K562 (cell line): ENCODE data around the gene BAG2. TPM values are rescaled to one million over a fixed set of nuclear protein-coding genes. Genes with fewer than 3 reads are reported as not detected.

Source experiments
- ATAC-seq: fragments of 200-7000 bp; cut with Tn5 transposase; 3 replicates; pipeline ENCODE4 v1.9.1; 2020; ENCODE audit warnings: moderate library complexity
- BruUV-seq: library from RNA; stranded (reverse); fragments of 400-500 nt; replicated peaks from 2 replicates; lab custom pipeline; 2021; lab: Mats Ljungman, UMichigan
- CTCF ChIA-PET: fragments of 300-600 bp; formaldehyde crosslinking; extraction: SDS; loops from one replicate; lab custom pipeline; 2021; ENCODE audit warnings: low intra/inter-chr PET ratio; lab: Yijun Ruan, JAX
- POLR2A ChIA-PET: fragments of 300-600, 350-650 bp; sonication (Branson Sonifier 250); formaldehyde crosslinking; extraction: SDS; loops from one replicate; lab custom pipeline; 2021; ENCODE audit warnings: antibody characterized with exemption, inconsistent platforms; lab: Yijun Ruan, JAX
- DNase-seq, 4 experiments: peaks; one replicate each; pipeline versions ENCODE4 v3.0.0 to v3.0.0-alpha.2; 2011 to 2018; ENCODE audit warnings: low spot score in 3 of 4, mixed read lengths in 3 of 4; ENCODE audit errors: extremely low read depth in 1 of 4
- FAIRE-seq: peaks from 2 replicates; lab custom pipeline; 2011; peaks lifted over from hg19 to GRCh38; lab: Jason Lieb, UNC
- H2AFZ ChIP-seq: 2 replicates; pipeline ENCODE4 v1.6.0; 2011; ENCODE audit warnings: low read depth, low read length, control low read depth, inconsistent platforms
- H3K27ac ChIP-seq: fragments of 200-600 bp; 3 replicates; pipeline ENCODE4 v1.8.0; 2011; ENCODE audit warnings: low read depth, mild to moderate bottlenecking, control low read depth, inconsistent platforms, low read length, moderate library complexity, mixed read lengths; ENCODE audit errors: extremely low read depth
- H3K27me3 ChIP-seq, 2 experiments: fragments of 300-600 bp in 1 of 2; 2 replicates in 1 of 2; 3 replicates in 1 of 2; pipeline versions ENCODE4 v1.6.0 to v1.8.0; 2011; ENCODE audit warnings: inconsistent platforms in 2 of 2, low read length in 2 of 2, mild to moderate bottlenecking in 1 of 2, mixed read lengths in 1 of 2, moderate library complexity in 1 of 2; ENCODE audit not compliant: control insufficient read depth in 2 of 2, insufficient read depth in 2 of 2
- H3K36me3 ChIP-seq: fragments of 300-600 bp; 3 replicates; pipeline ENCODE4 v1.8.0; 2011; ENCODE audit warnings: mild to moderate bottlenecking, low read length, inconsistent platforms; ENCODE audit not compliant: control insufficient read depth, insufficient read depth
- H3K4me1 ChIP-seq, 2 experiments: fragments of 200-600 bp in 1 of 2; replicated peaks in 1 of 2; 2 replicates in 1 of 2; 3 replicates in 1 of 2; pipeline versions ENCODE4 v1.5.1 to v1.8.0; 2011; ENCODE audit warnings: inconsistent platforms in 2 of 2, low read length in 2 of 2, mild to moderate bottlenecking in 1 of 2, mixed read lengths in 1 of 2, moderate library complexity in 1 of 2; ENCODE audit not compliant: control insufficient read depth in 2 of 2, insufficient read depth in 2 of 2
- H3K4me2 ChIP-seq: 2 replicates; pipeline ENCODE4 v1.6.1; 2011; ENCODE audit warnings: low read length, control low read depth, inconsistent platforms, mixed read lengths; ENCODE audit not compliant: insufficient read depth
- H3K4me3 ChIP-seq: fragments of 200-600 bp; sonication (generic), shearing (Covaris generic); 2 replicates; pipeline ENCODE4 v1.5.1; 2016; ENCODE audit warnings: control low read depth, inconsistent platforms
- H3K79me2 ChIP-seq: fragments of 200-600 bp; 3 replicates; pipeline ENCODE4 v1.8.0; 2011; ENCODE audit warnings: low read length, inconsistent platforms; ENCODE audit not compliant: control insufficient read depth, insufficient read depth
- H3K9ac ChIP-seq, 2 experiments: 2 replicates each; pipeline versions ENCODE4 v1.6.0 to v1.6.1; 2011; ENCODE audit warnings: low read depth in 2 of 2, low read length in 2 of 2, control low read depth in 1 of 2, inconsistent platforms in 1 of 2, mild to moderate bottlenecking in 1 of 2, mixed read lengths in 1 of 2; ENCODE audit not compliant: insufficient read depth in 1 of 2
- H3K9me1 ChIP-seq: one replicate; pipeline ENCODE4 v1.6.0; 2011; ENCODE audit warnings: inconsistent platforms, mild to moderate bottlenecking, low read length, moderate library complexity; ENCODE audit not compliant: control insufficient read depth, insufficient read depth
- H3K9me3 ChIP-seq: replicated peaks from 2 replicates; pipeline ENCODE4 v1.5.1; 2011; ENCODE audit warnings: low read depth, low read length, inconsistent platforms; ENCODE audit not compliant: control insufficient read depth, insufficient read depth
- H4K20me1 ChIP-seq: replicated peaks from 2 replicates; pipeline ENCODE4 v1.6.1; 2011; ENCODE audit warnings: low read length, inconsistent platforms, mixed read lengths; ENCODE audit not compliant: control insufficient read depth, insufficient read depth
- HMGN3 ChIP-seq: IDR thresholded peaks from 2 replicates; pipeline ENCODE4 v1.6.1; 2011; ENCODE audit warnings: borderline replicate concordance, low read depth, mild to moderate bottlenecking, mixed read lengths, low read length; ENCODE audit not compliant: insufficient read length; ENCODE audit errors: extremely low read depth
- IRF1 ChIP-seq: sonication (generic); formaldehyde crosslinking; IDR thresholded peaks from 2 replicates; pipeline ENCODE4 v1.8.0; 2022; ENCODE audit warnings: missing genetic modification reagents, mild to moderate bottlenecking, borderline replicate concordance
- PBX2 ChIP-seq, 2 experiments: IDR thresholded peaks in 1 of 2; conservative IDR thresholded peaks in 1 of 2; 2 replicates each; pipeline ENCODE4 v1.6.1; 2016; ENCODE audit warnings: low read depth in 2 of 2, mild to moderate bottlenecking in 1 of 2, missing compliant biosample characterization in 1 of 2, missing genetic modification characterization in 1 of 2, moderate library complexity in 1 of 2
- ZNF146 ChIP-seq: IDR thresholded peaks from one replicate; pipeline ENCODE4 v1.6.1; 2018; ENCODE audit warnings: missing compliant biosample characterization; ENCODE audit not compliant: unreplicated experiment
- ZNF609 ChIP-seq: sonication (generic); formaldehyde crosslinking; IDR thresholded peaks from 2 replicates; pipeline ENCODE4 v1.8.1; 2023; ENCODE audit warnings: missing genetic modification reagents, mild to moderate bottlenecking, borderline replicate concordance
- WGBS: fragments of 100-300 bp; shearing (Covaris generic); methylation state at CpG from one replicate; pipeline ENCODE4 v1.1.6; 2016; ENCODE audit warnings: low coverage, mixed read lengths; ENCODE audit not compliant: insufficient coverage; ENCODE audit errors: missing lambda C conversion rate; 5-methylcytosine and 5-hydroxymethylcytosine counted together
- in situ Hi-C: fragments of 300-500 bp; cut with MboI; formaldehyde crosslinking; loops from 4 replicates; pipeline ENCODE4 v1.15.0; 2018; ENCODE audit warnings: inconsistent platforms, mixed read lengths
- intact Hi-C: fragments of 100-400 bp; cut with micrococcal nuclease; formaldehyde crosslinking; loops from 2 replicates; pipeline ENCODE4 v1.14.2; 2022
- polyA plus RNA-seq, 8 experiments: library from polyadenylated mRNA; depleted of rRNA in 4 of 8; stranded (reverse) in 5 of 8; unstranded in 3 of 8; fragments of >200 nt; fragmentation: Nextera tagmentation in 2 of 8; fragmentation: Illumina TruSeq in 1 of 8; extraction: Ambion mirVana in 2 of 8; extraction: Trizol in 1 of 8; gene quantifications; 2 replicates each; pipeline versions ENCODE4 v1.2.1 to v1.2.3, GENCODE V29; 2011 to 2014; ENCODE audit warnings: inconsistent platforms in 1 of 8, missing spikeins in 1 of 8
- total RNA-seq, 7 experiments: library from RNA; depleted of rRNA in 6 of 7; stranded (reverse); fragments of >200 nt in 6 of 7; fragmentation: Illumina TruSeq in 2 of 7; extraction: Trizol in 2 of 7; gene quantifications; 2 replicates each; pipeline versions ENCODE4 v1.2.1 to v1.2.3, GENCODE V29; 2011 to 2021; ENCODE audit warnings: low replicate concordance in 1 of 7

BAG2 gene
- total and polyA plus RNA-seq, 9 of the 15 experiments (the other 6 are each of a cell fraction or from before 2014, with no cell fraction given): 12.8 to 20.7 (median 17.6) TPM

- no peak for TF ChIP-seq PBX2 (CRISPR knock-in tag; IDR thresholded peaks at IDR 0.05; ENCODE audit: low read depth)
- TF ChIP-seq PBX2 (tag; conservative IDR thresholded peaks at IDR 0.05; ENCODE audit: low read depth): no peak; the same call in 1 of the 2 replicates
- TF ChIP-seq HMGN3: peak; percentile 92
- TF ChIP-seq IRF1 (CRISPR knock-in tag): no peak
These were observed at the start of gene BAG2 (continued) for GRCh38 chr6:57172136-57173055.

- Histone ChIP-seq H3K9ac (no peak overlapping the region), H3K27me3 (no peaks in the 10 kb centered on the region), H3K9me3 (no peaks in the 10 kb centered on the region), H3K27ac (no peak overlapping the region), H3K36me3 (peaks cover 45% of the 10 kb centered on the region; the same call in 2 of the 3 replicates), H3K4me3 (no peak overlapping the region), H3K79me2 (peaks cover 80% of the 10 kb centered on the region), H3K4me2 (no peak overlapping the region), H2AFZ (no peak overlapping the region), H3K9me1 (no peaks in the 10 kb centered on the region), H3K4me1 (no peaks in the 10 kb centered on the region), H4K20me1 (no peaks in the 10 kb centered on the region)
- intact Hi-C loops: no loop called here
- DNase-seq (no peak), FAIRE-seq (no peak), ATAC-seq (no peak)
- in situ Hi-C loops: no loop called here
- no TSS peak for BruUV-seq
- 82% methylated on average over 1 of the region's 1 CpG for WGBS
- ChIA-PET POLR2A (no interaction called here), CTCF (interaction anchor here (0.6 kb wide), 1 partner anchor 9 kb away, joined by 3 read pairs; no protein-coding TSS in a partner anchor)
- TF ChIP-seq ZNF146 (CRISPR knock-in tag) (peak; percentile 81), ZNF609 (no peak)
These were observed 49.0 kb upstream of the BAG2 start for GRCh38 chr6:57123111-57123510.
